Memory B cell (primary cell): Measurements from ENCODE around the gene ROBO2.

ENCODE experiments used
- ATAC-seq: fragments of 150-1000 bp; cut with Tn5 transposase; 2 replicates; pipeline ENCODE4 v1.10.0; 2021; ENCODE audit warnings: low read depth, mild to moderate bottlenecking, moderate library complexity
- DNase-seq, 2 donors: peaks; one replicate each; pipeline ENCODE4 v3.0.0; 2022; ENCODE audit warnings: low spot score in 2 of 2
- H3K27ac Mint-ChIP-seq: one replicate; pipeline ENCODE4 v1.8.0; 2022; ENCODE audit warnings: mild to moderate bottlenecking, moderate library complexity, mixed read lengths
- H3K27me3 Mint-ChIP-seq: one replicate; pipeline ENCODE4 v1.8.0; 2022; ENCODE audit warnings: mixed read lengths
- H3K36me3 Mint-ChIP-seq: one replicate; pipeline ENCODE4 v1.8.0; 2022; ENCODE audit warnings: mild to moderate bottlenecking, mixed read lengths
- H3K4me1 Mint-ChIP-seq: one replicate; pipeline ENCODE4 v1.8.0; 2022; ENCODE audit warnings: mixed read lengths
- H3K4me3 Mint-ChIP-seq: one replicate; pipeline ENCODE4 v1.8.0; 2022; ENCODE audit warnings: mild to moderate bottlenecking, moderate library complexity, mixed read lengths
- H3K9me3 Mint-ChIP-seq: one replicate; pipeline ENCODE4 v1.8.0; 2022; ENCODE audit warnings: mixed read lengths

Gene ROBO2

GRCh38 chr3:77102951-77103769 is 63.3 kb downstream of the ROBO2 start:
- H3K27ac Mint-ChIP-seq = no peak overlapping the region
- H3K36me3 Mint-ChIP-seq = no peaks in the 10 kb centered on the region
- no peak for DNase-seq
- ATAC-seq = no peak
- no peaks in the 10 kb centered on the region for H3K4me1 Mint-ChIP-seq
- no peak overlapping the region for H3K4me3 Mint-ChIP-seq
- H3K9me3 Mint-ChIP-seq = peaks cover 3% of the 10 kb centered on the region
- H3K27me3 Mint-ChIP-seq = no peaks in the 10 kb centered on the region

- no peaks in the 10 kb centered on the region for H3K36me3 Mint-ChIP-seq
- H3K4me3 Mint-ChIP-seq = no peak overlapping the region
- ATAC-seq = no peak
- no peaks in the 10 kb centered on the region for H3K4me1 Mint-ChIP-seq
- no peak for DNase-seq
- H3K27ac Mint-ChIP-seq = no peak overlapping the region
- H3K9me3 Mint-ChIP-seq = peaks cover 3% of the 10 kb centered on the region
- no peaks in the 10 kb centered on the region for H3K27me3 Mint-ChIP-seq
Measured at GRCh38 chr3:77122652-77123051, 82.8 kb downstream of the ROBO2 start.

GRCh38 chr3:77125966-77126365 is 86.1 kb downstream of the ROBO2 start:
- no peaks in the 10 kb centered on the region for H3K4me1 Mint-ChIP-seq
- no peaks in the 10 kb centered on the region for H3K27me3 Mint-ChIP-seq
- no peak for ATAC-seq
- H3K9me3 Mint-ChIP-seq = peaks cover 3% of the 10 kb centered on the region
- H3K27ac Mint-ChIP-seq = no peak overlapping the region
- H3K4me3 Mint-ChIP-seq = no peak overlapping the region
- DNase-seq = no peak
- no peaks in the 10 kb centered on the region for H3K36me3 Mint-ChIP-seq

DNA sequence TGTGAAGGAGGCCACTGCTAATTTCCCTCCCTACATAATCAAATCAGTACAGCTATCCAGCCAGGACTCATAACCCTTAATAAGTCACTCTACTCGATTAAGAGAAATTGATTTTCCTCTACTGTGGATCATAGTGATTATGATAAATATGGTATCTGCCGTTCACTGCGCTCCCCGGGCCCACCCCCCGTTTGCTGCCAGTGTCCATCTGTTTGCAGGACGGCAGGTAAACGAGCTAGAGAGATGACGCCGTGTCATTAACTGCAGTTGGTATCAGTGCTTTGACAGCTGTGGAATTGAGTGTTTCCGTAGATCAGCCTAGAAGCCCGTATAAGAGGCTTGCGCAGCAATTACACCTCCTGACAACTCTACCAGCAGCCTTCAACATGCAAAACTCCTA is 94.9 kb downstream of the ROBO2 start:
- Mint-ChIP-seq H3K4me3 (no peak overlapping the region), H3K27ac (no peak overlapping the region), H3K9me3 (no peaks in the 10 kb centered on the region), H3K27me3 (no peaks in the 10 kb centered on the region), H3K36me3 (no peaks in the 10 kb centered on the region), H3K4me1 (no peaks in the 10 kb centered on the region)
- DNase-seq (no peak), ATAC-seq (no peak)

GRCh38 chr3:77137559-77137958 is 97.7 kb downstream of the ROBO2 start:
- Mint-ChIP-seq H3K27ac (no peak overlapping the region), H3K36me3 (no peaks in the 10 kb centered on the region), H3K4me1 (no peaks in the 10 kb centered on the region), H3K4me3 (no peak overlapping the region), H3K9me3 (no peaks in the 10 kb centered on the region), H3K27me3 (no peaks in the 10 kb centered on the region)
- no peak for ATAC-seq
- DNase-seq = no peak

- H3K4me1 Mint-ChIP-seq = no peaks in the 10 kb centered on the region
- H3K27ac Mint-ChIP-seq = no peak overlapping the region
- no peaks in the 10 kb centered on the region for H3K27me3 Mint-ChIP-seq
- H3K9me3 Mint-ChIP-seq = peaks cover 1% of the 10 kb centered on the region
- DNase-seq = no peak
- ATAC-seq = no peak
- no peak overlapping the region for H3K4me3 Mint-ChIP-seq
- no peaks in the 10 kb centered on the region for H3K36me3 Mint-ChIP-seq
Measured at GRCh38 chr3:77139624-77140023, 99.7 kb downstream of the ROBO2 start.

GRCh38 chr3:77141423-77141822 is 101.5 kb downstream of the ROBO2 start:
- Mint-ChIP-seq H3K27ac (no peak overlapping the region), H3K4me1 (no peaks in the 10 kb centered on the region), H3K36me3 (no peaks in the 10 kb centered on the region), H3K27me3 (no peaks in the 10 kb centered on the region), H3K4me3 (no peak overlapping the region), H3K9me3 (peaks cover 1% of the 10 kb centered on the region)
- ATAC-seq (no peak), DNase-seq (no peak)

GRCh38 chr3:77142578-77142977 is 102.7 kb downstream of the ROBO2 start:
- no peak overlapping the region for H3K4me3 Mint-ChIP-seq
- no peaks in the 10 kb centered on the region for H3K27me3 Mint-ChIP-seq
- H3K36me3 Mint-ChIP-seq = no peaks in the 10 kb centered on the region
- no peak for ATAC-seq
- no peaks in the 10 kb centered on the region for H3K4me1 Mint-ChIP-seq
- H3K27ac Mint-ChIP-seq = no peak overlapping the region
- H3K9me3 Mint-ChIP-seq = peaks cover 1% of the 10 kb centered on the region
- DNase-seq = no peak

- Mint-ChIP-seq H3K4me3 (no peak overlapping the region), H3K36me3 (no peaks in the 10 kb centered on the region)
Measured at GRCh38 chr3:77146004-77146403, 106.1 kb downstream of the ROBO2 start.

DNA sequence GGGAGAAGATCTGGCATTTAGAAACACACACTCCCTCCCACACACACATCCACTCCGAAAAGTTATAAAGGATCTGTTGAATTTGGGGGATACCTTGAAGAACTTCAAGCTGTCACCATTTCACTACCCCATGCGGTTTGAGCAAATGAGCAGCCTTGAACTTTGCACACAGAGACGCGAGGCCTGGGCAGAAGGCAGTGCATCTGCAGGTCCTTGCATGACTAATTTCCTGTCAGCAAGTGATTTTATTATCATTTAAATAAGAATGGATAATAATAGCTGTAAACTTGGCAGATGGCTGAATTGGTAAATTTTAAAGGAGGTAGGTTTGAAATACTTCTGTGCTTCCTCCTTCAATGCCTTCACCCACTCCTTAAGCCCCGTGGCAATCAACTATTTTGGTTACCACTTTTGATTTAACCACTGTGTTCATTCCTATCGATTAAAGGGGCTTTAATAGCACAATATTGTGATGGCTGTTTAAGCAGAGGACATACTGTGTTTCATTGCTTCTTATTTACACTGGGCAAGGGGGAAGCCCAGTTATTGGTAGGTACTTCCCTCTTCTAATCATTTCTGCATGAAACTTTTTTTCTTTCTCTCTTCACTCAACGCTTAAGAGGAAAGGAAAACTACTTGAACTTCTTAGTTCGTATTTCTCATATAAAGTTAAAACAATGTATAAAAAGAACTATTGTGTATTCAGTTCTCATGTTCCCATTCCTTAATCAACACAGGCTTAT is 108.1 kb downstream of the ROBO2 start:
- DNase-seq (no peak), ATAC-seq (no peak)
- Mint-ChIP-seq H3K9me3 (peaks cover 3% of the 10 kb centered on the region), H3K4me1 (no peaks in the 10 kb centered on the region), H3K27ac (no peak overlapping the region), H3K36me3 (no peaks in the 10 kb centered on the region), H3K27me3 (no peaks in the 10 kb centered on the region), H3K4me3 (no peak overlapping the region)

More at GRCh38 chr3:77146004-77146403, 106.1 kb downstream of the ROBO2 start:
- Mint-ChIP-seq H3K27ac (no peak overlapping the region), H3K4me1 (no peaks in the 10 kb centered on the region), H3K9me3 (peaks cover 1% of the 10 kb centered on the region), H3K27me3 (no peaks in the 10 kb centered on the region)
- no peak for DNase-seq
- ATAC-seq = no peak

DNA sequence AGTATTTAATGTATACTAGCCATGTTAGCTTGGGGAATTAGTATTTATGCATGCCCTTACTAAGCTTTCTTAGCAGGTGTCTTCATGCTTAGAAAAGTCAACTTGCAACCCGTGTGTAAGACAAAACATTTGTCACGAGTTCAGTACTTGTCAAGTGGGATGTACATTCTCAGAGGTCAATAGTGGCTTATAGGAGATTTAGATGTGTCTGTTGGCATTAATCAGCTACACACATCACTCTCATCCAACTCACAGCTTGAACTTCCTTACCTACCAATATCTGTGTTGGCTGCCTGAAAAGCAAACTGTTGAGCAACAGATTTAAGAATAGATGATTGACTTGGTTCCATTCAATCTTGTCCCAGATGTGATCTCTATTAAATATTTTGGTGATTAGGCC is 109.5 kb downstream of the ROBO2 start:
- H3K4me1 Mint-ChIP-seq = no peaks in the 10 kb centered on the region
- ATAC-seq = no peak

GRCh38 chr3:77150028-77150427 is 110.1 kb downstream of the ROBO2 start:
- Mint-ChIP-seq H3K4me1 (no peaks in the 10 kb centered on the region), H3K4me3 (no peak overlapping the region), H3K27me3 (no peaks in the 10 kb centered on the region), H3K9me3 (peaks cover 2% of the 10 kb centered on the region), H3K36me3 (no peaks in the 10 kb centered on the region), H3K27ac (no peak overlapping the region)
- no peak for ATAC-seq
- DNase-seq = no peak

More for the DNA sequence above, 109.5 kb downstream of the ROBO2 start:
- Mint-ChIP-seq H3K4me3 (no peak overlapping the region), H3K27me3 (no peaks in the 10 kb centered on the region), H3K36me3 (no peaks in the 10 kb centered on the region), H3K9me3 (peaks cover 2% of the 10 kb centered on the region), H3K27ac (no peak overlapping the region)
- DNase-seq = no peak

DNA sequence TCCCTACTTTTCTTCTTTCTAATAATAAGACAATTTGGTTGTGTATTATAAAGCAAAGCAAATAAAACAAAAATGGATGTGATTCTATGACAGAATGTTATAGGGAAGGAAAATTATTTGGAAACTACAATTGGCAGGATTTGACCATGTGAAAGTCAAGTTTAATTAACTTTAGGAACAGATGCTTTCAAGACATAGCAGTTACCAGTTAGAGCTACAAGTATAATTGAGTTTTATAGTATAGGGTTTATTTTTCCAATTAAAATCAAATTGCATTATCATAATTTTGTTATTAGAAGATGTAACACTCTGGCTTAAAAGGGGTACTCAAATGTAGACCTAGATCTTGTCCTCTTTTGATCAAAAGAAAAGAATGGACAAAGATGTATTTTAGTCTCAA is 110.9 kb downstream of the ROBO2 start:
- no peak for ATAC-seq
- H3K27me3 Mint-ChIP-seq = no peaks in the 10 kb centered on the region
- no peak for DNase-seq
- no peak overlapping the region for H3K27ac Mint-ChIP-seq
- H3K4me3 Mint-ChIP-seq = no peak overlapping the region
- no peaks in the 10 kb centered on the region for H3K36me3 Mint-ChIP-seq
- no peaks in the 10 kb centered on the region for H3K4me1 Mint-ChIP-seq
- H3K9me3 Mint-ChIP-seq = peaks cover 3% of the 10 kb centered on the region

DNA sequence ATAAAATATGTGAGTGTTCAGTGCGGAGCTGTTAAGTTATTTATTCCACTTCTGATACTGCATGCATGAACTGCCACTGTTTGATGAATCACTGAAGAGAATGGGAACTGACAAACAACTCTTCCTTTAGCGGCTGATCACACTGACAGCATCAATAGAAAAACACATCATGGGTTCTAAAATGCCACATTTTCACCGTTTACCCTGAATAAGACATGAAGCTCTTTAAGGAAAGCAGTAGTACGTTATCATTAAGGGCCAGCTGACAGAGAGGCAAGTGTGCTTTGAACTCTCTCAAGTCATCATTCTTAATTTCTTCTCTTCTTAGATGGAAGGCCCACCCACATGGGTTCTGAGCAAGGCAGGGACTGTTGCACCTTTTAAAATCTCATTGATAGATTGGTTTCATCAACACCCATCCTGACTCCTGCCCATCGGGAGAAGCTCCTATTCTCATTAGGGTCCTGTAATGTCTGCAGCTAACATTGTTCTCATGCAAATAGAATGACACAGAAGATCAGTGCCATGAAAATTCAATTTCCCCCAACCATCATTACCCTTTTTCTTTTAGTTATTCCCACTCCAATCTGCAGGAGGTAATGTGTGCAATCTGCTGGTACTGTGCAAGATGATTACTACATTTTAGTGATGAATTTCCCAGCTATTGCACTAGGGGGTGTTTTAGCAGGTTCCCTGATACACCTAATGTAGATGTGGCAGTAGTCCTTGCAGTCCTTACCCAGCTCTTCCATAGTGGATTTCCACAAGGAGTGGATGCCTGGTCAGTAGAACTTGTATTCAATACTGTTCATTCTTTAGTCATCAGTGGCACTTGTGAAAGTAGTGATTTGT is 119.1 kb downstream of the ROBO2 start:
- peaks cover 2% of the 10 kb centered on the region for H3K9me3 Mint-ChIP-seq
- ATAC-seq (no peak), DNase-seq (no peak)
- no peaks in the 10 kb centered on the region for H3K36me3 Mint-ChIP-seq
- H3K27me3 Mint-ChIP-seq = no peaks in the 10 kb centered on the region
- no peak overlapping the region for H3K27ac Mint-ChIP-seq
- no peaks in the 10 kb centered on the region for H3K4me1 Mint-ChIP-seq
- no peak overlapping the region for H3K4me3 Mint-ChIP-seq
